HFF-Myc (cell line): ENCODE results near the gene IDH3G.

ENCODE experiments used
- DNase-seq: peaks from one replicate; pipeline ENCODE4 v3.0.0-alpha.2; 2011; ENCODE audit warnings: low read depth; ENCODE audit errors: extremely low read depth
- H3K4me3 ChIP-seq: replicated peaks from 2 replicates; pipeline ENCODE4 v1.5.1; 2011; ENCODE audit warnings: low read depth, mild to moderate bottlenecking, control low read depth, low read length
- TF ChIP-seq, protein P1 (sequence below): IDR thresholded peaks from 2 replicates; pipeline ENCODE4 v1.5.1; 2012; ENCODE audit warnings: mild to moderate bottlenecking, low read depth, low read length, control low read depth; ENCODE audit errors: missing control alignments

Gene IDH3G

GRCh38 chrX:153782871-153783270, 11.3 kb downstream of the IDH3G start:
- no peak overlapping the region for H3K4me3 ChIP-seq
- TF ChIP-seq, protein P1, sequence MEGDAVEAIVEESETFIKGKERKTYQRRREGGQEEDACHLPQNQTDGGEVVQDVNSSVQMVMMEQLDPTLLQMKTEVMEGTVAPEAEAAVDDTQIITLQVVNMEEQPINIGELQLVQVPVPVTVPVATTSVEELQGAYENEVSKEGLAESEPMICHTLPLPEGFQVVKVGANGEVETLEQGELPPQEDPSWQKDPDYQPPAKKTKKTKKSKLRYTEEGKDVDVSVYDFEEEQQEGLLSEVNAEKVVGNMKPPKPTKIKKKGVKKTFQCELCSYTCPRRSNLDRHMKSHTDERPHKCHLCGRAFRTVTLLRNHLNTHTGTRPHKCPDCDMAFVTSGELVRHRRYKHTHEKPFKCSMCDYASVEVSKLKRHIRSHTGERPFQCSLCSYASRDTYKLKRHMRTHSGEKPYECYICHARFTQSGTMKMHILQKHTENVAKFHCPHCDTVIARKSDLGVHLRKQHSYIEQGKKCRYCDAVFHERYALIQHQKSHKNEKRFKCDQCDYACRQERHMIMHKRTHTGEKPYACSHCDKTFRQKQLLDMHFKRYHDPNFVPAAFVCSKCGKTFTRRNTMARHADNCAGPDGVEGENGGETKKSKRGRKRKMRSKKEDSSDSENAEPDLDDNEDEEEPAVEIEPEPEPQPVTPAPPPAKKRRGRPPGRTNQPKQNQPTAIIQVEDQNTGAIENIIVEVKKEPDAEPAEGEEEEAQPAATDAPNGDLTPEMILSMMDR = no peak
- no peak for DNase-seq

- DNase-seq = no peak
- TF ChIP-seq, protein P1 = no peak
- no peak overlapping the region for H3K4me3 ChIP-seq
Measured at GRCh38 chrX:153782313-153782712, 11.9 kb downstream of the IDH3G start.

GRCh38 chrX:153781428-153782047, 12.6 kb downstream of the IDH3G start:
- no peak overlapping the region for H3K4me3 ChIP-seq
- TF ChIP-seq, protein P1 = no peak
- no peak for DNase-seq

DNA sequence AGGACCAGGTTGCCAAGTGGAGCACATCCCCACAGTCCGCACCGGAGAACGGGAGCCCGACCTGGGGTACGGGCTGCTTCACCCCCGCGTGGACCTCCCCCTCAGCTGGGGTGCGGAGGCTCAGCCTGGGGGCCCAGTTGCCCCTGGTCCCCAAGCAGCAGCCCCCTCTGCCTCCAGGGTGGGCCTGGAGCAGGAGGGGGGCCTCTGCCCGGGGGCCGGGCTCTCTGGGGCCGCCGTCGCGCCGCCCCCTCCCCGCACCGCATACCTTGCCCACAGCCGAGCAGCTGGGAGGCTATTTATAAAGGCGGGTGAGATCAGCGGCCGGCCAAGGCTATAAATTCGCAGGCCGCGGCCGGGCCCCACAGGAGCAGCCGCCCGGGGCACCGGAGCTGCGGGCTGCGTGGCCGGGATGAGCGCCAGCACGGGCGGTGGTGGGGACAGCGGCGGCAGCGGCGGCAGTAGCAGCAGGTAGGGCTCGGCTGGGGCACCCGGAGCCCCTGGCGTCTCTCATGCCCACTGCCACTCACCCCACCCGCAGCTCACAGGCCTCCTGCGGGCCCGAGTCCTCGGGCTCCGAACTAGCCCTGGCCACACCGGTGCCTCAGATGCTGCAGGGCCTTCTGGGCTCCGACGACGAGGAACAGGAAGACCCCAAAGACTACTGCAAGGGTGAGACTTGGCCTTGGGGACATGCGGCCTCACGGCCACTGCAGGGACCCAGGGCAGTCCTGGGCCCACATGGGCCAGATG, 13.3 kb downstream of the IDH3G start, which contains the start of gene SRPK3:
Gene SRPK3, plus strand, starts transcription at position 364 of the 750 bp plus-strand sequence. Its CDS starts 46 bp downstream, at position 410.
- no peak within 1 kb of the TSS for H3K4me3 ChIP-seq

GRCh38 chrX:153779891-153780677, 14.1 kb downstream of the IDH3G start:
- no peak for DNase-seq

More for the DNA sequence above, 13.3 kb downstream of the IDH3G start, which contains the start of gene SRPK3:
- TF ChIP-seq, protein P1 = no peak
- no peak for DNase-seq

DNA sequence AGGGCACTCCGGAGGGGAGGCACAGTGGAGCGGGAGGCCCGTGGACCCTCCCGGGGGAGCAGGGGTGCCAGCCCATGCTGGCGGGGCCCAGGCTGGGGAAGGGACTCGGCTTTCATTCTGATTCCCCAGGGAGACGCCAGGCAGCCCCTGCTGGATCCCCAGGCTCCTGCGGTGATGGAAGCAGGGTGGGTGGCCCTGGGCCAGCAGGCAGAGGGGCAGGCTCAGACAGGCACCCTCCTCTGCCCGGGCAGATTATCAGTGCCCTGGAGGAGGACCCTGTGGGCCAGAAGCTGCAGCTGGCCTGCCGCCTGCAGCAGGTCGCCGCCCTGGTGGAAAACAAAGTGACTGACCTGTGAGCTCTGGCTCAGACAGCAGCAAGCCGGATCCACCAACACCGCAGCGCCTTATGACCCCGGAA, 15.5 kb downstream of the IDH3G start:
- TF ChIP-seq, protein P1 = no peak
- no peak for DNase-seq
- H3K4me3 ChIP-seq = no peak overlapping the region

More at GRCh38 chrX:153779891-153780677, 14.1 kb downstream of the IDH3G start:
- TF ChIP-seq, protein P1 = no peak
- H3K4me3 ChIP-seq = no peak overlapping the region
